Activated CD8-positive, alpha-beta memory T cell treated with anti-CD3 and anti-CD28 coated beads, Interleukin-2, amount 10 ng/mL, durations not matched to agents 7 days and 5 days (primary cell): ENCODE measurements around the gene TRIM8. TPM values are rescaled to one million over a fixed set of nuclear protein-coding genes. Genes with fewer than 3 reads are reported as not detected.

Source experiments
- ATAC-seq: fragments of 150-1000 bp; cut with Tn5 transposase; one replicate; pipeline ENCODE4 v1.10.0; 2021; ENCODE audit warnings: moderate library complexity
- CTCF ChIA-PET: fragments of 350-600 bp; sonication (Branson Sonifier 250); formaldehyde crosslinking; loops from one replicate; lab custom pipeline; 2021; ENCODE audit warnings: antibody characterized with exemption; lab: Charles Lee
- DNase-seq: peaks from one replicate; pipeline ENCODE4 v3.0.0-alpha.2; 2020
- H3K27ac Mint-ChIP-seq: one replicate; pipeline ENCODE4 v1.8.0; 2021; ENCODE audit warnings: mild to moderate bottlenecking, mixed read lengths
- H3K27me3 Mint-ChIP-seq: one replicate; pipeline ENCODE4 v1.8.0; 2021; ENCODE audit warnings: mixed read lengths
- H3K36me3 Mint-ChIP-seq: one replicate; pipeline ENCODE4 v1.8.0; 2021; ENCODE audit warnings: mild to moderate bottlenecking, mixed read lengths
- H3K4me1 Mint-ChIP-seq: one replicate; pipeline ENCODE4 v1.8.0; 2021; ENCODE audit warnings: mixed read lengths
- H3K4me3 Mint-ChIP-seq: one replicate; pipeline ENCODE4 v1.8.0; 2021; ENCODE audit warnings: mild to moderate bottlenecking, moderate library complexity, mixed read lengths
- H3K9me3 Mint-ChIP-seq: one replicate; pipeline ENCODE4 v1.8.0; 2022; ENCODE audit warnings: low read depth, mixed read lengths
- total RNA-seq, 2 experiments: library from RNA; stranded (reverse); gene quantifications; one replicate each; pipeline ENCODE4 v1.2.3, GENCODE V29; 2021

The TRIM8 gene
- total RNA-seq, 2 experiments from 2014 or later, result 58.7 to 86.9 TPM

GRCh38 chr10:102631525-102632393, 12.5 kb upstream of the TRIM8 start:
- ATAC-seq (no peak), DNase-seq (no peak)
- Mint-ChIP-seq H3K27ac (peak overlapping the region; percentile 89), H3K9me3 (no peaks in the 10 kb centered on the region), H3K27me3 (no peaks in the 10 kb centered on the region), H3K4me1 (peaks cover 55% of the 10 kb centered on the region), H3K4me3 (no peak overlapping the region), H3K36me3 (no peaks in the 10 kb centered on the region)
- CTCF ChIA-PET, result interaction anchor here (0.9 to 1.3 kb wide), 4 partner anchors 7 to 129 kb away, joined by 3 to 4 read pairs (median 4); partner anchors contain the start of gene ACTR1A

- no peak for DNase-seq
- Mint-ChIP-seq H3K27me3 (no peaks in the 10 kb centered on the region), H3K9me3 (no peaks in the 10 kb centered on the region), H3K36me3 (no peaks in the 10 kb centered on the region), H3K27ac (peak overlapping the region; percentile 89), H3K4me1 (peaks cover 57% of the 10 kb centered on the region), H3K4me3 (no peak overlapping the region)
- CTCF ChIA-PET, result interaction anchor here (0.9 to 1.3 kb wide), 4 partner anchors 8 to 130 kb away, joined by 3 to 4 read pairs (median 4); partner anchors contain the start of gene ACTR1A
- ATAC-seq, result no peak
Measured at GRCh38 chr10:102632394-102633111, 11.7 kb upstream of the TRIM8 start.

GRCh38 chr10:102633287-102633686, 11.0 kb upstream of the TRIM8 start:
- Mint-ChIP-seq H3K4me1 (peaks cover 57% of the 10 kb centered on the region), H3K27ac (peak overlapping the region; percentile 89), H3K27me3 (no peaks in the 10 kb centered on the region), H3K9me3 (no peaks in the 10 kb centered on the region), H3K36me3 (no peaks in the 10 kb centered on the region), H3K4me3 (no peak overlapping the region)
- DNase-seq, result peak; percentile 72
- CTCF ChIA-PET, result no interaction called here
- ATAC-seq, result peak; percentile 75

- no peak for DNase-seq
- Mint-ChIP-seq H3K27me3 (no peaks in the 10 kb centered on the region), H3K4me3 (no peak overlapping the region), H3K27ac (peak overlapping the region; percentile 89), H3K4me1 (peaks cover 57% of the 10 kb centered on the region), H3K9me3 (no peaks in the 10 kb centered on the region), H3K36me3 (no peaks in the 10 kb centered on the region)
- CTCF ChIA-PET, result no interaction called here
- ATAC-seq, result no peak
Measured at GRCh38 chr10:102633848-102634247, 10.4 kb upstream of the TRIM8 start.

GRCh38 chr10:102634686-102635085, 9.6 kb upstream of the TRIM8 start:
- no peak overlapping the region for H3K4me3 Mint-ChIP-seq
- no peak for ATAC-seq
- H3K9me3 Mint-ChIP-seq, result no peaks in the 10 kb centered on the region
- no peaks in the 10 kb centered on the region for H3K36me3 Mint-ChIP-seq
- CTCF ChIA-PET, result no interaction called here
- peaks cover 57% of the 10 kb centered on the region for H3K4me1 Mint-ChIP-seq
- H3K27ac Mint-ChIP-seq, result peak overlapping the region; percentile 73
- DNase-seq, result no peak
- H3K27me3 Mint-ChIP-seq, result no peaks in the 10 kb centered on the region

- no peaks in the 10 kb centered on the region for H3K36me3 Mint-ChIP-seq
- peak overlapping the region; percentile 73 for H3K27ac Mint-ChIP-seq
- CTCF ChIA-PET, result interaction anchor here (1.0 to 1.5 kb wide), 5 partner anchors 10 to 133 kb away, joined by 3 to 5 read pairs (median 4); partner anchors contain the start of genes ACTR1A and SUFU
- no peak overlapping the region for H3K4me3 Mint-ChIP-seq
- peak; percentile 41 for ATAC-seq
- no peak for DNase-seq
- no peaks in the 10 kb centered on the region for H3K27me3 Mint-ChIP-seq
- H3K9me3 Mint-ChIP-seq, result no peaks in the 10 kb centered on the region
- peaks cover 56% of the 10 kb centered on the region for H3K4me1 Mint-ChIP-seq
Measured at GRCh38 chr10:102635377-102635776, 8.9 kb upstream of the TRIM8 start.

- H3K4me3 Mint-ChIP-seq, result no peak overlapping the region
- DNase-seq (no peak), ATAC-seq (no peak)
- H3K36me3 Mint-ChIP-seq, result no peaks in the 10 kb centered on the region
- no peaks in the 10 kb centered on the region for H3K27me3 Mint-ChIP-seq
- H3K9me3 Mint-ChIP-seq, result no peaks in the 10 kb centered on the region
- H3K27ac Mint-ChIP-seq, result no peak overlapping the region
- CTCF ChIA-PET, result interaction anchor here (0.6 kb wide), 1 partner anchor 744 kb away, joined by 3 read pairs; no protein-coding TSS in a partner anchor
- H3K4me1 Mint-ChIP-seq, result peaks cover 25% of the 10 kb centered on the region
Measured at GRCh38 chr10:102639537-102639936, 4.7 kb upstream of the TRIM8 start.

GRCh38 chr10:102641402-102641801, 2.9 kb upstream of the TRIM8 start:
- DNase-seq (no peak), ATAC-seq (no peak)
- peaks cover 13% of the 10 kb centered on the region for H3K4me1 Mint-ChIP-seq
- peak overlapping the region; percentile 90 for H3K27ac Mint-ChIP-seq
- peak overlapping the region; percentile 90 for H3K4me3 Mint-ChIP-seq
- CTCF ChIA-PET, result interaction anchor here (0.9 to 1.1 kb wide), 2 partner anchors 33 to 139 kb away, joined by 3 to 4 read pairs; partner anchors contain the start of gene ACTR1A
- H3K9me3 Mint-ChIP-seq, result no peaks in the 10 kb centered on the region
- H3K27me3 Mint-ChIP-seq, result no peaks in the 10 kb centered on the region
- peaks cover 11% of the 10 kb centered on the region for H3K36me3 Mint-ChIP-seq

GRCh38 chr10:102641880-102642735, 2.2 kb upstream of the TRIM8 start:
- CTCF ChIA-PET, result interaction anchor here (0.8 to 1.1 kb wide), 4 partner anchors 18 to 140 kb away, joined by 3 to 4 read pairs (median 3); partner anchors contain the start of genes ACTR1A, ARL3 and SFXN2
- ATAC-seq, result peak; percentile 71
- H3K27ac Mint-ChIP-seq, result peak overlapping the region; percentile 90

GRCh38 chr10:102642736-102643335, 1.4 kb upstream of the TRIM8 start:
- H3K4me1 Mint-ChIP-seq, result peaks cover 24% of the 10 kb centered on the region
- DNase-seq, result peak; percentile 69
- peak overlapping the region; percentile 86 for H3K4me3 Mint-ChIP-seq
- H3K27me3 Mint-ChIP-seq, result no peaks in the 10 kb centered on the region
- ATAC-seq, result no peak
- CTCF ChIA-PET, result interaction anchor here (1.0 kb wide), 1 partner anchor 71 kb away, joined by 3 read pairs; the partner anchor contains the start of genes ARL3 and SFXN2
- H3K9me3 Mint-ChIP-seq, result no peaks in the 10 kb centered on the region
- peaks cover 15% of the 10 kb centered on the region for H3K36me3 Mint-ChIP-seq
- peak overlapping the region; percentile 90 for H3K27ac Mint-ChIP-seq

More at GRCh38 chr10:102641880-102642735, 2.2 kb upstream of the TRIM8 start:
- H3K4me3 Mint-ChIP-seq, result peak overlapping the region; percentile 90
- peaks cover 17% of the 10 kb centered on the region for H3K4me1 Mint-ChIP-seq
- DNase-seq, result peak; percentile 99
- no peaks in the 10 kb centered on the region for H3K9me3 Mint-ChIP-seq
- peaks cover 15% of the 10 kb centered on the region for H3K36me3 Mint-ChIP-seq
- H3K27me3 Mint-ChIP-seq, result no peaks in the 10 kb centered on the region

GRCh38 chr10:102643336-102644065, 778 bp upstream of the TRIM8 start:
- H3K36me3 Mint-ChIP-seq, result peaks cover 19% of the 10 kb centered on the region
- H3K4me1 Mint-ChIP-seq, result peaks cover 31% of the 10 kb centered on the region
- ATAC-seq (peak; percentile 0), DNase-seq (peak; percentile 62)
- CTCF ChIA-PET, result interaction anchor here (0.5 to 4.5 kb wide), 8 partner anchors 15 to 398 kb away, joined by 3 to 52 read pairs (median 16); partner anchors contain the start of genes ACTR1A, ARL3, GBF1 and SFXN2
- peak overlapping the region; percentile 90 for H3K27ac Mint-ChIP-seq
- H3K4me3 Mint-ChIP-seq, result peak overlapping the region; percentile 86
- no peaks in the 10 kb centered on the region for H3K27me3 Mint-ChIP-seq
- no peaks in the 10 kb centered on the region for H3K9me3 Mint-ChIP-seq
